Anterior cingulate cortex (tissue), 58 donors: ENCODE measurements around the gene PHACTR3.

Experiments
- DNase-seq, 58 donors: peaks; one replicate each; lab custom pipeline; 2025; lab: John Stamatoyannopoulos, UW

PHACTR3 gene

DNA sequence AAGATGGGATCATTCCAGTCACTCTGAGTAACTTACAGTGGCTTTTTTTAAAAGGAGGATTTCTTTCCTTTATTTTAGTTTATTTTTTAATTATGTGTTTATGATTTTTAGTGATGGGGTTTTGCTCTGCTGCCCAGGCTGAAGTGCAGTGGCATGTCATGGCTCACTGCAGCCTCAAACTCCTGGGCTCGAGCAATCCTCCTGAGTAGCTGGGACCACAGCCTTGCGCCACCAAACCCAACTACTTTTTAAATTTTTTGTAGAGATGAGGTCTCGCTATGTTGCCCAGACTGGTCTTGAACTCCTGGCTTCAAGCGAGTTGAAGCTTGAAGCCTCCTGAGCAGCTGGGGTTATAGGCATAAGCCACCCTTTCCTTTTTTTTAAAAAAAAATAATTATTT is 31.8 kb upstream of the PHACTR3 start:
- DNase-seq = no peak

DNA sequence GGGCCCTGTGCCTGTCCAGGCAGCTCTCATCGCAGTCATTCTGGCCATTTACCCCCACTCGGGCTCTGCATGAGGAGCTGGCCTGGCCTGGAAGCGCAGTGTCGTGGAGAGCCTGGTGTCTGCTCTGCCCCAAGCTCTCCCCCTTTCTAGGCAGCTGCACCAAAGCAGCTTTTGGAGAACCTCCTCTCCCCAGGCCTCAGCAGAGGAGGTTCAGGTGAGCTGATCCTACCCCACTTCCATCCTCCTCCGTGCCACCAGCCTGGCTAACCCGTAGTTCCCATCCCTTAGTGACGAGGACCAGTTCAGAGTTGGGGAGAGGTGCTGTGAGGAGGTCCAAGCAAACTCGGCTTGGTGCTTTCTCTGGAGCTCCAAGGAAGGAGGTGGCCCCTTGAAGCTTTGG is 30.5 kb upstream of the PHACTR3 start:
- no peak for DNase-seq

DNA sequence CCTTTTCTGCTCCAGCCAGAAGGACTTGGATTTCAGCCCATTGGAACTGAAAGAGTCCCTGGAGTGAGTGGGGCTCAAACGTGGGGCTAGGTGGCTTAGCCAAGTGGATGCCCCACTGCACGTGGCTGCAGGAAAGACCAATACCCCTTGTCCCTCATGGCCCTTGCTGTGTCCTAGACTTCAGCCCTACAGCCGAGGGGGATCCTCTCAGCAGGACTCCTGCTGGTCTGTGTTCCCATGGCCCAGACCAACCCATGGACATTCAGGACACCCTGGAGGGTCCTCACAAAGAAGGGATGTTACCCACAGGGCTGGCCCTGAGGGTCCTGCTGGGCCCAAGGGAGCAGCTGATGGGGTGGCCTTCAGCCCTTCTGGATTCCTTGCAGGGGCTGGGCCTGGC is 30.0 kb upstream of the PHACTR3 start:
- DNase-seq = no peak

DNA sequence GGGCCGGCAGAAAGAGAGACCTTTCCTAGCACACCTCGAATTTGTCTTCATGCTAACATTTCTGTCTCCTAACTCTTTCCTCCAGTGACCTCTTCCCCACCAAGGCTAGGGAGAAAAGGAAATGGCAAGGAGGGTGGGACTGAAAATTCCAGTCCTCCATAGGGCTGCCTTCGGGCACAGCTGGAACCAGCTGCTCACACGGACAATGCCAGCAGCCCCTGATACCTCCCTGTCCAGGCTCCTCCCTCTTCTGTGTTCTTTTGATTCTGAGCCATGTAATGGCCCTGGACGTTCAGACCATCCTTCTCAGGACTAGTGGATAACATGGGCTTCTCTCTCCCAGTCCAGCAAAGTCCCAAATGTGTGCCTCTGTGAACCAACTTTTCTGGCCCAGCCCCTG is 29.1 kb upstream of the PHACTR3 start:
- DNase-seq = no peak

DNA sequence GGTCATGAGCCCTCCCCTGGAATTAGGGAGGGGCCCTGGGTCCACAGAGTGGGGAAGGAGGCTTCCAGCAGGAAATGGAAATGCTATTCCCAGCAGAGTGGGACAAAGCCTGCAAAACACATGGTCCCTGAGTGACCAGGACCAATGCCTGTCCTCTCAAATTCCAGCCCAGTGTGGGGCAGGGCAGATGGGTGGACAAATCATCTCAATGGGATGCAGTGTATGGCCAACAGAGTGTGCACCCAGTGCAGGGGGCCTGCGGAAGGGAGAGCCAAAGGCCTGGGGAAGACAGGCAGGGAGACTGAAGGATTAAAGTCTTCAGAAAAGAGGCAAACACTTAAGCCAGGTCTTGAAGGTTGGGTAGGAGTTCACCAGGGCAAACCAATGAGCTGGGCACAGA is 28.7 kb upstream of the PHACTR3 start:
- DNase-seq = no peak

DNA sequence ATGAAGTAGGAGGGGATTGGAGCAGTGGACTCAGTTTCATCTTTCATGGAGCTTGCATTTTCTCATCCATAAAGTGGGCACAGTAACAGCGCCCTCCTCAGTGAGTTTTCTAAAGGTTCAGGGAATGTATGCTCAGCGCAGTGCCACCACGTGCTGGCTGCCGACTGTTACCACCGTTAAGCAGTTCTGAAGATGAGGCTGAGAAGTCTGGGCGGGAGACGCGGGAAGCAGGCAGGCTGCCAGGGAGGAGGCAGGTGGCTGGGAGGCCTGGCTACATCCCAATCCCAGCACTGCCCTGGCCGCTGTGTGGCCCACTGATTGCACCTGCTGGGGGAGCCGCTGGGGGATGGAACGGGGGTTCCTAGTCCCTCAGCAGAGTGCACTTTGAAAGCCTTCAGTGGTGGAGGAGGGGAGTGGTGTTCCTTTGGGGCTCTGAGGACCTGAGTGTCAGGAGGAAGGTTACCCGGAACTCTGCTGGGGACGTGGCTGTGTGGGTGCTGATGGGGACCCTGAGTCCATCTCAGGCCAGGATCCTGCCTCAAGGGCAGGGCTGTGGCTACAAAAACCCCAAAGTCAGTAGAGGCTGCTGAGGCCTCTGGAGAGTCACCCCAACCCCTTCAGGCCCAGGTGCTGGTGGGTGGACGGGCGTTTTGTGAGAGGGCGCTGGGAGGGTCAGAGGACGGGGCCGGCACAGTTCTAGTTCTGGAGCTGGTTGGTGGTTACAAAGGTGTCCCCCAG is 28.0 kb upstream of the PHACTR3 start:
- DNase-seq = peak in 16 of 58 donors; percentile 11 to 68 (median 38)

DNA sequence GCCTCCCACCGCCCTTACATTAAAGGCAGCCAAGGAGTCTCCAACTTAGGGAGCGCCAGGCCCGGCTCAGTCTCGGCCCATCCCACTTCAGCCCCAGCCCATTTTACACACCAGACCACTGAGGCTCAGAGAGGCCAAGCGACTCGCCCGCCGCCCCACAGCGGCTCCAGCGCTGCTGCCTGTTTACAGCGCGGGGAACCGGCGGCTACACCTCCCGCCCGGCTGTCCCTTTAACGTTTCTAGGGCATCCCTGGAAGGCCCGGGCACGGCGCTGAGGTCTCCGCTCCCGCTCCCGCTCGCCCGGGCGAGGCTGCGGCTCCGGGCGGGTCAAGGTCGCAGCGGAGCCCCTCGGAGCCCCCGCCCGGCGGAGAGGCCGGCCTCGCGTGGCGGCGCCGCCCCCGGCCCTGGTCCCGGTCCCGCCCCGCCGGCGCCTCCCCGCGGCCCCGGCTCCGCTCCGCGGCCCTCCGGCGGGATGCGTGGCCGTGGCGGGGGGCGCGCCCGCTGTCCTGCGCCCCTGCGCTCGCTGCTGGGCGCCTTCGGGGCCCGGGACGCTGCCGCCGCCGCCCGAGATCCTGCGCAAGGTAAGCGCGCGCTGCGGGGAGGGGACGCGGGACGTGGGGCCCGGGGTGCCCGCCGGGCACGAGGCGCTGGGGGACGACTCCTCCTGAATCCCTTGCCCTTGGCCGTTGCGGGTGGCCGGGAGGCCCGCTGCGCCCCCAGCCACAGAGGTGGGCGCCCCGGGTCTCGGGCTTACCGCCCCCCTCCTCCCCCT is 27.1 kb upstream of the PHACTR3 start:
- DNase-seq = no peak

DNA sequence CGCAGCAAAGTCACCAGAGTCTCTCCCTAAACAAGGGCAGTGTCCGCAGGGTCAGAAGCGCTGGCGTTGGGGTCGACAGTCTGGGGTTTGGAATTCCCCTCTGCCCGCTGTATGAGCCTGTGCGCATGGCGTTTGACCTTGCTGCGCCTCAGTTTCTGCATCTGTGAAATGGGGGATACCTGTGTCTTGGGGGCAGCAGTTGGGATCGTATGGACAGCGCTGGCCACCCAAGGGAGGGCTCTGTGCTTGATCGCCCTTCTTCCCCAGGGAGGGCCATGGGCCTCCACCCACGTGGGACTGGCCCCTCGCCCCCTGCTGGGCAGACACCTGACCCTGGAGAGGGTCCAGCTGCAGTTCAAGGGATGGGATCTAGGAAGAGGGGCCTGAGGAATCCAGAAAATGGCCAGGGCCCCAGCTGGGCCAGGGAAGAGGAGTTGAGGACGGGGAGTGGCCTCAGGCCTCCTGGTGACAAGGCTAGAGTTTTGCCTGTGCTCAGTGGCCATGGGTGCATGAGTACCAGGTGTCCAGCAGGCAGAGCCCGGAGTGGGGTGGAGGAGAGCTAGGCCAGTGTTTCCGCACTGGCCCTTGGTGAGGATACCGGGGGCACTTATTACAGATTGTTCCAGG is 26.4 kb upstream of the PHACTR3 start:
- no peak for DNase-seq

DNA sequence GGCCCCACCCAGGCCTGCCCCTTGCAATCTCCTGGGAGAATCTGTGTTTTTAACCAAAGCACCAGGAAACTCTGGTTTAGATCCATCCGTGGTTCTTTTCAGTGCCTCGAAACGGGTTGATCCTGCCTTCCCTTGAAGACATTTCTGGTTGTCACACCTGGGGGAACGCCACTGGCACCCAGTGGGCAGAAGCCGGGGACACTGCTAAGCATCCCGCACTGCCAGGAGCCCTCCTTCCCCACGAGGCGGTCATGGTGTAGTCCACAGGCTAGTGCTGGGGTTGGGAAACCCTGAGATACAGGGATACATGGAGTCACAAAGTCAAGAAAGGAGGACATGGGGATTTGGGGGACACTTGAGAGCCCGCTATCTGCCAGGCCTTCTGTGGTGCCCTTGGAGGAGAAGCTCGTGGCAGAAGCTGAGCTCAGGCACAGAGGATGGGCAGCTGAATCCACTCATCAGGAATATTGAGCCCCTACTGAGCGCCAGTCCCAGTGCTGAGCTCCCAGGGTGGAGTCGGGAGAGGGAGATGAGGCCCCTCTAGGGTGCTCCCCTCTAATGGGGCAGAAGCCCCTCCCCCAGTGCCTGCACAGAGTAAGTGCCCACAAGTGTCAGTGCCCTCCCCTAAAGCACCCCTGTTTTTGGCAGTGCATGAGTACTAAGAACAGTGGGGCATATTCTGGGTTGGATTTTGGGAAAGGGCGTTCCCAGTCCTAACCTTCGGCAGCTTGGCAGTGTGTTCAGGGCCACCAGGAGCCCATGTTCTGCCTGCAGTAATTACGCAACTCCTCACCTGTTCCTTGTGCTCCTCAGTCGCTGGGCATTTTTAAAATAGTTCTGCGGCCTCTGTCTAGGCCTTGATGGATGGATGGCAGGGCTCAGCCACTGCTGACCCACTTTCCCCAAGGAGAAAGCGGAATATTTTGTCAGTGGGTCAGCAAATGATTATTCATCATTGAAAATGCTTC is 25.6 kb upstream of the PHACTR3 start:
- peak in 1 of 58 donors; percentile 20 for DNase-seq

DNA sequence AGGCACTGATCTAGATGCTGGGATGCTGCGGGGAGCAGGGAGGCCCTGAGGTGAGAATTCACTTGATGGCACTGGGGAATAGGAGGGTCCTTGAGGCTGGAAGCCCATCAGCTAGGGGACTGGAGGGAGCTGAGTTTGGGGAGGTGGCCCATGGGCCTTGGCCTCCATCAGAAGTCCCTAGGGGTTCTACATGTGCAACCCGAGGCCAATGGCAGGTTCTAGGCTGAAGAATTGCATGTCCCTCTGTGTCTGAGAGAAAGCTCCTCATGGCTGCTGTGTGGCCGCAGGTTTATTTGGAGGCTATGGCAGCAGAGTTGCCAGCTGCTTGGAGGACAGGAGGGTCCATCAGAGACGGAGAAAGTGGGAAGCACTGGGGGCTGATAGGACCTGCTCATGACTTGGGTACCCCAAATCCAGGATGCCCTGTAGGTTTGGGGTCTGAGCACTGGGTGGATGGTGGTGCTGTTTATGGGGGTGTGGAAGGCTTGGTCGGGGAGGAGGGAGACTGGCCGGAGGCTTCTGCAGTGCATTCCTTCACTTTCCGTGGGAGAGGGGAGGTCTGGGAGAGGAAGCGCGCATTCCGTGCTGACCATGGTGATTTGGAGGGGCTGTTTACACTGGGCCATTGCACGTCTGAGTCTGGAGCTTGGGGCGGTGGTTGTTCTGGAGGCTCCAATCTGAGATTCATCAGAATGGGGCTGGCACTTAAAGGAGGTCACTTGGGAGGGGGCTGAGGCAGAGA is 24.8 kb upstream of the PHACTR3 start:
- DNase-seq = no peak

DNA sequence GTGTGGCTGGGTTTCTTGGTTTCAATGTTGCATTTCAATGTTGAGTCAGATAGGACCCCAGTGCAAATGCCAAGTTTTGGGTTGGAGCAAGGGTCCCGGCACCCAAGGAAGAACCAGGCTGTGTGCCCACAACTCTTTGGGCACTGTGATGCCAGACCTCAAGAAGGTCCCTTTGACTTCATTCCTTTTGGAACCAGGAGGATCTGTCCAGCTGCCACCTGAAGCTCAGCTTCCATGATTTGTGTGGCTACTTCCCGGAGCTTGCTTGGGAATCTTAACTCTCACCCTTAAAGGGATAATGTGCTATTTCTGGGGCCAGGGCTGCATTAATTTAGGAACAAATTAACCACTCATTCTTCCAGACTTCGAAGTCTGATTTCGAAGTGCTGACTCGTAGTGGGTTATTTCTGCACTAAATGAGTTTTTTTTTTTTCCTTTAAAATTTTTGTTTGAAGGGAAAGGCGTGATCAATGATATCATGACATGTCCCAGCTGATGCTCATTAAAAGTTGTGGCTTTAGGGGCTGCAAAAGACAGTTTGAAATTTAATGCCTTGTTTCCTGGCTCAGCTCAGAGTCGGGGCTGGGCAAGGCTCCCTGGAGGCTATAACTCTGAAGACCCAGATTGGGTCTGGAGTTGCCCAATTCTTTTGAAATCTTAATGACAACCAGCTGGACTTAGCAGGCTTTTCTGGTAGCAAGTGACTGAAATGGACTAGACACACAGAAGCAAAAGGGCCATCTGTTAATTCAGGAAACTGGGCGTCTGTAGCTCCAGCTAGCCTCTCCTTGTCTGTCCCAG is 24.0 kb upstream of the PHACTR3 start:
- DNase-seq = peak in 1 of 58 donors; percentile 29

DNA sequence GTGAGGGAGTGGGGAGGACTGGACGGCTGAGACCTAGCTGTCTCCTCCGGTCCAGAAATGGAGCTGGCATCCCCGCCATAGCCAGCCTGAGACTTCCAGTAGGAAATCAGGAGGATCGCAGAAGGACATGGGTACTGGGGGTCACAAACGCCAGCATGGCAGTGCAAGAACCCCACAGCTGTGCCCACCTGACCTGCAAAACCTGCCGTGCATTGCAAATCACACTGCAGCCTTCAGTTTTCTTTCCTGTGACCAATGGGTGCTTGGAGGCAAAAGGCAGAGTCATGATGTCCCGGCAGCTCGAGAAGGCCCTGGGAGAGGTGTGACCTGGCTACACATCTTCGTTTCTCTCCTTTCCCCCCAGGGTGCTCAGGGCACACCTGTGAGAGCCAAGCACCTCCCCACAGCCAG is 23.3 kb upstream of the PHACTR3 start:
- DNase-seq = no peak

DNA sequence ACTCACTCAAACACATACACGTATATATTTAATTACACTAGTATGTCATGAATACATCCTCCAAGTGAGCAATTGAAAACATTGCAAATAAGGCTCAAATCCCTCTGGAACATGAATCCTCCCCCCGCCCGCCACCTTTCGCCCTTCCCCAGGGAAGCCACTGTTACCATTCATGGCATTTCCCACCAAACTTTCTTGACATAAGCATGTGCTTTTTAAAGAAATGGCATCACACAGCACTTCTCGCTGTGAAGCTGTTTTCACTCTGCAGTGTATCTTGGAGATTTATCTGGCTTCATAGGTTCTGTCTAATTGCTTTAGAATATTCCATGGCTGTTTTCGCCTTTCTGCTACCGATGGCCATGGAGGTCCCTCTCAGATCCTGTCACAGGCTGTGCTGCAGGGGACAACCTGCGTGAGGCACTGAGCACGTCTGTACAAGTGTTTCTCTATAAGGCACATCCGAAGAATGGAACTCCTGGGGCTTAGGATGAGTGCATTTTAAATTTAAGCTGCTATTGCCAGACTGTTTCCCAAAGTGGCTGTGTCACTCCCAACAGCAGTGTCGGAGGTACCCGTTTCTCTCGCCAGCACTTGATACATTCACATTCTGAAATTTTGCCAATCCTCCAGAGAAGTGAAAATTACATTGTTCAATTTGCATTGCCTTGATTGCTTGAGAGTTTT is 22.2 kb upstream of the PHACTR3 start:
- peak in 1 of 58 donors; percentile 26 for DNase-seq

DNA sequence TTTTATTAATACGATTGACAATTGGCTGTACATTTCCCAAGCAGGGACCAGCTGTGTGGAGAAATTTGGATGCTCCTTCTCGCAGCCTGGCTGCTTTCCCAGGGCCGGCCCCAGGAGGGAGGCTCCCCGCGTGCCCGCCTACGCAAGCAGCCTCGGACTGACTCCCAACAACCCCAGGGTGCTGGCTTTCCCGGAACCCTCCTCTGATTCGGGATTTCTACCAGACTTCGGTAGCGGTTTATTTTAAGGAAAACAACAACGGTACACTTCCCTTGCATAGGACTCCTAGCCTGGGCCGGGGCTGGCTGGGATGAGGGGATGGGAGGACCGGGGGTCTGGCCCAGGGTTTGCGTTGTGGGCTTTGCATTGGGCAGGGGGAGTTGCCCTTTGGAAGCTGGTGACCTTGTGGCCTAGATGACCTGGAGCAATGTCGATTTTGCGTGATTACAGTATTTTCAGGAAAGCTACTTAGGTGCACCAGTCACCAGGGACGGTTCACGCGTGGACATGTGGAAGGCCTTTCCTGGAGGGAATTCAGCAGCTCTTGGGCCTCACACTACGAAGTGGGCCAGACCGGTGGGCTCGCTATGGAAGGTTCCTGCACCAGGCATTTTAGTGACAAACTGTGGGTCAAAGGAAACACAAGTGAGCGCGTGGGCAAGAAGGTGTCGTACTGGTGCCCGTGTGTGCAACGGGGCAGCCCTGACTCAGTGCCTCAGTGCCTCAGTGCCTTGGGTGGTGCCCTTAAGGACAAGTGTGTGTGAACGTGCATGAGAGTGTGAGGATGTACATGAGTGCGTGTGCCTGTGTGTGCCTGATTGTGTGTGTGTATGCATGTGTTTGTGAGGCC is 20.7 kb upstream of the PHACTR3 start:
- peak in 38 of 58 donors; percentile 15 to 81 (median 39) for DNase-seq

DNA sequence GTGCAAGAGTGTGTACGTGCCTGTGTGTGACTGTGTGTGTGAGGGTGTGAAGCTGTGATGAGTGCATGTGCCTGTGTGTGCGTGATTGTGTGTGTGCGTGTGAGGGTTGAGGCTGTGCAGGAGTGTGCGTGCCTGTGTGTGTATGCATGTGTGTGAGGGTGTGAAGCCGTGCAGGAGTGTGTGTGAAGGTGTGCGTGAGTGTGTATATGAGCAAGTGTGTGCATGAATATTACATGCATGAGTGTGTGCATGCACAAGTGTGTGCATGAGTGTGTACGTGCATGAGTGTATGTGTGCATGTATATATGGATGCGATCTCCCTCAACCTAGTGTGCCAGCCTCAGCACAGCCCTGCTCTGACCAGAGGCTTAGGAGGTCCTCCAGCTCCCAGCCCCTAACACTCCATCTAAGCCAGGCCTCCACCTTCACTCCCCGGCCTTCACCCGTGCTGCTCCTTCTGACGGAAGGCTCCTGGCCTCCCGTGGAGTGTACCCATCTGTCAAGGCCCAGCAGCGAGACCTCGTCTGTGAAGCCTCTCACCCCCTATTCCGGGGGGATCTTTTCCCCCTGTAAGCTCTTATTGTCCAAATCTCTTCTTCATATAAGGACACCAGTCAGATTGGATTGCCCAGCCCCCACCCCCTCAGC is 19.9 kb upstream of the PHACTR3 start:
- no peak for DNase-seq

DNA sequence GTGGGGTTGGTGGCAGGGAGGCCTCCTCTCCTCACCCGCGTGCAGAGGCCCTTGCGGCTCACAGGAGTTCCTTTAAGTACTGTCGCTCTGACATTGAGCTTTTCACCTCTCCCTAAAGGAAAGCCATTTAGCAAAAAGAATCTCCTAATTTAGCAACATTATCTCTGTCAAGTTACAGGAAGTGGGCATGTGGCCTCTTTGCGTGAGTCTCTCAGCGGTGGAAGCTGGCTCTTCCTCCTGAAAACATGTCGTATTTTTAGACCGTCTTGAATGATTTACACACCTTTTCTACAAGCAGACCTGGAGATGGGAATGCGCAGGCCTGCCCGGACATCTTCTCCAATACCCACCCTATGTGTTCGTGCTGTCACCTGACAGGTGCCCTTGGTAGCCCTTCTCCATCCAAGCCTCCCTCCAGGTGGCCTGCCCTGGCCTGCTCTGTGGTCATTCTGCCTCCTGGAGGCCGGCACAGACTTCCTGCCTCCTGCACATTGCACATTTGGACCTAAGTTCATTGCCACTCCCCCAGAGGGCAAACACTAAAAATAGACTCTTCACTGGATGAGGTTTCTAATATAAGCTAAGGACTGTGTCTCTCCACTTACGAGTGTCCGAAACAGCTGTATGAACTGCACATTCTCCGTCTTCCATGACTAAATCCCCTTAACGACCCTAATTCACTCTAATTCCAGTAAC is 18.5 kb upstream of the PHACTR3 start:
- DNase-seq = no peak
